H1 (cell line): ENCODE measurements around the gene VSX1. TPM values are rescaled to one million over a fixed set of nuclear protein-coding genes. Genes with fewer than 3 reads are reported as not detected.

Experiments
- CTCF ChIA-PET: fragments of 300-600 bp; sonication (Branson Sonifier 250); formaldehyde crosslinking; loops from one replicate; lab custom pipeline; 2021; ENCODE audit not compliant: partially characterized antibody; lab: Charles Lee
- POLR2A ChIA-PET: fragments of 300-600 bp; sonication (Branson Sonifier 250); formaldehyde crosslinking; loops from one replicate; lab custom pipeline; 2021; ENCODE audit warnings: inconsistent platforms; ENCODE audit not compliant: partially characterized antibody; lab: Charles Lee
- DNase-seq, 2 experiments: peaks; one replicate each; pipeline versions ENCODE4 v3.0.0 to v3.0.0-alpha.2; 2010 to 2022; ENCODE audit warnings: low spot score in 2 of 2, low read depth in 1 of 2, mixed read lengths in 1 of 2
- FAIRE-seq: peaks from 2 replicates; lab custom pipeline; 2011; peaks lifted over from hg19 to GRCh38; lab: Jason Lieb, UNC
- H2AFZ ChIP-seq: 2 replicates; pipeline ENCODE4 v1.8.1; 2012; ENCODE audit warnings: low read length, inconsistent platforms
- H2AK5ac ChIP-seq: 2 replicates; pipeline ENCODE4 v1.6.1; 2013; ENCODE audit warnings: low read depth, low read length
- H2BK120ac ChIP-seq: replicated peaks from 2 replicates; pipeline ENCODE3; 2013; ENCODE audit warnings: low read depth, low read length, inconsistent platforms
- H2BK12ac ChIP-seq: 2 replicates; pipeline ENCODE4 v1.6.1; 2013; ENCODE audit warnings: low read depth, low read length
- H2BK15ac ChIP-seq: 2 replicates; pipeline ENCODE4 v1.6.1; 2013; ENCODE audit warnings: low read length
- H2BK20ac ChIP-seq: 2 replicates; pipeline ENCODE4 v1.6.1; 2013; ENCODE audit warnings: low read length
- H2BK5ac ChIP-seq: 2 replicates; pipeline ENCODE4 v1.6.1; 2013; ENCODE audit warnings: low read depth, low read length
- H3K14ac ChIP-seq: 2 replicates; pipeline ENCODE4 v1.6.1; 2013; ENCODE audit warnings: inconsistent platforms; ENCODE audit not compliant: insufficient read length
- H3K18ac ChIP-seq: 2 replicates; pipeline ENCODE4 v1.6.1; 2013; ENCODE audit warnings: low read length; ENCODE audit errors: extremely low read depth
- H3K23ac ChIP-seq: 2 replicates; pipeline ENCODE4 v1.6.1; 2013; ENCODE audit warnings: inconsistent platforms; ENCODE audit not compliant: insufficient read length
- H3K23me2 ChIP-seq: 2 replicates; pipeline ENCODE4 v1.6.1; 2013; ENCODE audit warnings: low read depth, low read length
- H3K27ac ChIP-seq: 2 replicates; pipeline ENCODE4 v1.6.1; 2011; ENCODE audit warnings: low read depth, low read length, inconsistent platforms
- H3K27me3 ChIP-seq, 4 experiments: replicated peaks in 1 of 4; 1 replicate in 1 of 4; 2 replicates in 3 of 4; pipeline versions ENCODE4 v1.6.1 to v1.8.1; 2011 to 2013; ENCODE audit warnings: low read length in 3 of 4, mild to moderate bottlenecking in 3 of 4, inconsistent platforms in 2 of 4, mixed read lengths in 2 of 4, moderate library complexity in 1 of 4; ENCODE audit not compliant: control insufficient read depth in 3 of 4, insufficient read depth in 3 of 4; ENCODE audit errors: extremely low read depth in 1 of 4
- H3K36me3 ChIP-seq, 4 experiments: 2 replicates each; pipeline versions ENCODE4 v1.6.1 to v1.8.1; 2011 to 2013; ENCODE audit warnings: mild to moderate bottlenecking in 4 of 4, low read length in 3 of 4, moderate library complexity in 2 of 4, control low read depth in 1 of 4, inconsistent platforms in 1 of 4; ENCODE audit not compliant: insufficient read depth in 4 of 4, control insufficient read depth in 2 of 4
- H3K4ac ChIP-seq: replicated peaks from 2 replicates; pipeline ENCODE3; 2013; ENCODE audit warnings: low read length, low read depth, mixed read lengths, inconsistent platforms; ENCODE audit not compliant: insufficient read length
- H3K4me1 ChIP-seq, 4 experiments: replicated peaks in 1 of 4; 1 replicate in 1 of 4; 2 replicates in 3 of 4; pipeline versions ENCODE4 v1.6.1 to v1.8.1; 2011 to 2013; ENCODE audit warnings: low read length in 3 of 4, inconsistent platforms in 2 of 4, mixed read lengths in 1 of 4; ENCODE audit not compliant: insufficient read depth in 4 of 4, control insufficient read depth in 3 of 4
- H3K4me2 ChIP-seq, 2 experiments: 2 replicates each; pipeline versions ENCODE4 v1.6.1 to v1.8.1; 2011 to 2013; ENCODE audit warnings: low read depth in 2 of 2, low read length in 2 of 2, control low read depth in 1 of 2, inconsistent platforms in 1 of 2, mild to moderate bottlenecking in 1 of 2; ENCODE audit not compliant: insufficient read depth in 1 of 2
- H3K4me3 ChIP-seq, 4 experiments: fragments of 200-600, 300-600 bp in 1 of 4; sonication (generic), shearing (Covaris generic), sonication (Bioruptor Twin) in 1 of 4; 2 replicates each; pipeline versions ENCODE4 v1.5.1 to v1.8.1; 2011 to 2016; ENCODE audit warnings: low read length in 4 of 4, low read depth in 3 of 4, control low read depth in 2 of 4, inconsistent platforms in 2 of 4, mild to moderate bottlenecking in 2 of 4, mixed read lengths in 1 of 4, moderate library complexity in 1 of 4; ENCODE audit not compliant: insufficient read depth in 2 of 4; ENCODE audit errors: extremely low read depth in 1 of 4
- H3K56ac ChIP-seq: replicated peaks from 2 replicates; pipeline ENCODE3; 2013; ENCODE audit warnings: low read depth, mild to moderate bottlenecking, mixed read lengths, low read length, inconsistent platforms; ENCODE audit not compliant: insufficient read length
- H3K79me1 ChIP-seq: 2 replicates; pipeline ENCODE4 v1.6.1; 2013; ENCODE audit warnings: low read depth, low read length, control low read depth
- H3K79me2 ChIP-seq, 2 experiments: 2 replicates each; pipeline versions ENCODE4 v1.6.1 to v1.8.1; 2012 to 2013; ENCODE audit warnings: low read length in 2 of 2, mild to moderate bottlenecking in 2 of 2, inconsistent platforms in 1 of 2; ENCODE audit not compliant: insufficient read depth in 2 of 2, control insufficient read depth in 1 of 2
- H3K9ac ChIP-seq, 4 experiments: replicated peaks in 1 of 4; 1 replicate in 1 of 4; 2 replicates in 3 of 4; pipeline versions ENCODE4 v1.6.1 to v1.8.1; 2011 to 2013; ENCODE audit warnings: low read depth in 3 of 4, low read length in 3 of 4, control low read depth in 2 of 4, mild to moderate bottlenecking in 2 of 4, moderate library complexity in 2 of 4, inconsistent platforms in 1 of 4; ENCODE audit errors: extremely low read depth in 1 of 4
- H3K9me3 ChIP-seq, 2 experiments: 2 replicates each; pipeline versions ENCODE4 v1.6.1 to v1.8.1; 2012 to 2013; ENCODE audit warnings: mild to moderate bottlenecking in 2 of 2, moderate library complexity in 2 of 2, control low read depth in 1 of 2, inconsistent platforms in 1 of 2, low read depth in 1 of 2, low read length in 1 of 2, mixed read lengths in 1 of 2; ENCODE audit not compliant: insufficient read depth in 2 of 2
- H4K20me1 ChIP-seq, 2 experiments: replicated peaks in 1 of 2; 2 replicates each; pipeline versions ENCODE3 to v1.8.1; 2011 to 2013; ENCODE audit warnings: inconsistent platforms in 2 of 2, low read length in 2 of 2, mild to moderate bottlenecking in 1 of 2; ENCODE audit not compliant: insufficient read depth in 2 of 2, control insufficient read depth in 1 of 2
- H4K5ac ChIP-seq: 2 replicates; pipeline ENCODE4 v1.6.1; 2013; ENCODE audit warnings: low read length, low read depth, mixed read lengths, inconsistent platforms; ENCODE audit not compliant: insufficient read length
- H4K8ac ChIP-seq: 2 replicates; pipeline ENCODE4 v1.8.0; 2013; ENCODE audit warnings: mild to moderate bottlenecking, moderate library complexity, low read length, inconsistent platforms; ENCODE audit not compliant: insufficient read depth; ENCODE audit errors: extremely low read depth
- H4K91ac ChIP-seq: replicated peaks from 2 replicates; pipeline ENCODE3; 2013; ENCODE audit warnings: low read length, mixed read lengths, inconsistent platforms; ENCODE audit not compliant: insufficient read length
- CREB1 ChIP-seq: IDR thresholded peaks from 2 replicates; pipeline ENCODE4 v1.6.1; 2012; ENCODE audit warnings: inconsistent platforms
- MAX ChIP-seq: IDR thresholded peaks from 2 replicates; pipeline ENCODE4 v1.6.1; 2012; ENCODE audit warnings: inconsistent platforms
- POU5F1 ChIP-seq: IDR thresholded peaks from 2 replicates; pipeline ENCODE4 v1.6.1; 2011; ENCODE audit warnings: low read depth, mild to moderate bottlenecking, low read length, moderate library complexity
- SP4 ChIP-seq: IDR thresholded peaks from 2 replicates; pipeline ENCODE4 v1.6.1; 2012; ENCODE audit warnings: low read length, inconsistent platforms
- SRF ChIP-seq: IDR thresholded peaks from 2 replicates; pipeline ENCODE4 v1.6.1; 2011; ENCODE audit warnings: mild to moderate bottlenecking, low read depth, low read length, moderate library complexity
- SUZ12 ChIP-seq: fragments of 200-600 bp; sonication (generic); IDR thresholded peaks from 2 replicates; pipeline ENCODE4 v1.6.1; 2012; ENCODE audit warnings: mild to moderate bottlenecking, inconsistent platforms, low read length, moderate library complexity, mixed read lengths
- TAF7 ChIP-seq: optimal IDR thresholded peaks from 2 replicates; pipeline ENCODE3; 2011; ENCODE audit warnings: low read depth, mild to moderate bottlenecking, inconsistent platforms, low read length, moderate library complexity, borderline replicate concordance
- TBP ChIP-seq: IDR thresholded peaks from 2 replicates; pipeline ENCODE4 v1.6.1; 2011; ENCODE audit warnings: low read depth, low read length, improper control_type of control experiment
- TCF12 ChIP-seq: IDR thresholded peaks from 2 replicates; pipeline ENCODE4 v1.6.1; 2011; ENCODE audit warnings: low read depth, mild to moderate bottlenecking, low read length
- WGBS, 2 experiments: shearing (Covaris generic) in 1 of 2; methylation state at CpG; one replicate each; pipeline versions ENCODE4 v1.1.6 to v1.1.7; 2013 to 2015; ENCODE audit warnings: low lambda C conversion rate in 2 of 2, mixed read lengths in 2 of 2, inconsistent platforms in 1 of 2, low coverage in 1 of 2, missing lambda C conversion rate in 1 of 2; ENCODE audit not compliant: insufficient replicate concordance in 2 of 2, insufficient coverage in 1 of 2, insufficient read length in 1 of 2; ENCODE audit errors: extremely low coverage in 1 of 2, missing lambda C conversion rate in 1 of 2; 5-methylcytosine and 5-hydroxymethylcytosine counted together
- polyA plus RNA-seq, 7 experiments: library from polyadenylated mRNA; depleted of rRNA in 3 of 7; stranded (reverse) in 5 of 7; unstranded in 2 of 7; fragments of >200 nt in 5 of 7; fragments of 200-250 nt in 2 of 7; gene quantifications; 1 replicate in 5 of 7; 2 replicates in 1 of 7; 4 replicates in 1 of 7; pipeline versions ENCODE4 v1.2.1 to v1.2.3, GENCODE V29; 2011 to 2013; ENCODE audit warnings: missing spikeins in 2 of 7, mixed read lengths in 2 of 7
- total RNA-seq: library from RNA; stranded (reverse); fragmentation: NEBNext Ultra II Directional; extraction: Animal tissue kit (Norgen Biotek cat#: 25700); gene quantifications from 2 replicates; pipeline ENCODE4 v1.2.1, GENCODE V29; 2021

VSX1 gene
- total and polyA plus RNA-seq, 2 of the 8 experiments (the other 6 are each of a cell fraction or from before 2014, with no cell fraction given) = 0.14 TPM; not detected in 1

- no peak overlapping the region for H3K23ac ChIP-seq
- no peaks in the 10 kb centered on the region; a peak in 1 of 7 replicates for H3K4me1 ChIP-seq
- no peak overlapping the region for H2AK5ac ChIP-seq
- H3K56ac ChIP-seq = no peak overlapping the region
- no peak overlapping the region for H2BK12ac ChIP-seq
- no peak overlapping the region for H3K18ac ChIP-seq
- no peak overlapping the region for H3K9ac ChIP-seq
- H2BK15ac ChIP-seq = no peak overlapping the region
- H4K20me1 ChIP-seq = no peaks in the 10 kb centered on the region
- FAIRE-seq = no peak
- no peak overlapping the region for H4K91ac ChIP-seq
- no peaks in the 10 kb centered on the region; a peak in 1 of 7 replicates for H3K27me3 ChIP-seq
- H3K79me2 ChIP-seq = no peaks in the 10 kb centered on the region
- no peak overlapping the region for H3K4me3 ChIP-seq
- H3K79me1 ChIP-seq = no peaks in the 10 kb centered on the region
- H4K8ac ChIP-seq = no peak overlapping the region
- no peak overlapping the region for H2BK20ac ChIP-seq
- H2AFZ ChIP-seq = no peak overlapping the region
- no peaks in the 10 kb centered on the region for H3K36me3 ChIP-seq
- TF ChIP-seq TCF12 = no peak
- TF ChIP-seq TAF7 = no peak
- TF ChIP-seq SUZ12 = no peak
- no peak for TF ChIP-seq POU5F1
- no peak for TF ChIP-seq TBP
- TF ChIP-seq MAX = no peak
- TF ChIP-seq SRF = no peak
- no peak for TF ChIP-seq CREB1
- TF ChIP-seq SP4 = no peak
- TF ChIP-seq, all 59 proteins: peak for 0
- H3K14ac ChIP-seq = no peak overlapping the region
- 75% methylated on average over 21 of the region's 21 CpGs; no CpG with 5 or more reads in 1 of the 2 experiments for WGBS, 2 experiments
- H2BK5ac ChIP-seq = no peak overlapping the region
- H4K5ac ChIP-seq = no peak overlapping the region
- H3K4ac ChIP-seq = no peak overlapping the region
- no peak for DNase-seq
- H3K23me2 ChIP-seq = no peaks in the 10 kb centered on the region; the same call in 1 of the 2 replicates
- H3K4me2 ChIP-seq = no peak overlapping the region
- H3K9me3 ChIP-seq = no peaks in the 10 kb centered on the region
- no peak overlapping the region for H3K27ac ChIP-seq
- ChIA-PET POLR2A (no interaction called here), CTCF (interaction anchor here (0.7 to 3.1 kb wide), 6 partner anchors 14 to 30 kb away, joined by 3 to 13 read pairs (median 3); no protein-coding TSS in a partner anchor)
- H2BK120ac ChIP-seq = no peak overlapping the region
Observed at GRCh38 chr20:25046736-25047666, 34.9 kb downstream of the VSX1 start.
